ENCODE measurements around the gene PDCD10.

PDCD10 gene

GRCh38 chr3:167709690-167710089, 25.0 kb downstream of the PDCD10 start:
- Histone ChIP-seq H3K4me3 (replicated peaks; ENCODE audit: insufficient read depth, low read length) (no peak overlapping the region), H3K27ac (replicated peaks) (no peak overlapping the region), H3K27me3 (ENCODE audit: insufficient read depth, poor library complexity, severe bottlenecking) (no peaks in the 10 kb centered on the region)
- TF ChIP-seq POLR2AphosphoS5 (IDR thresholded peaks at IDR 0.05; ENCODE audit: low read depth) = no peak
- no peak for TF ChIP-seq REST (IDR thresholded peaks at IDR 0.05; ENCODE audit: insufficient replicate concordance, low read depth)
- TF ChIP-seq SPI1 (IDR thresholded peaks at IDR 0.05; ENCODE audit: borderline replicate concordance, low read depth) = no peak
- no peak for TF ChIP-seq CTCF (IDR thresholded peaks at IDR 0.05; ENCODE audit: insufficient read depth, low read length)
- no peak for TF ChIP-seq GABPA (IDR thresholded peaks at IDR 0.05; ENCODE audit: low read depth)
- no peak for DNase-seq (ENCODE audit: low read depth in 1 of 2, low spot score in 1 of 2)

GRCh38 chr3:167705840-167706239, 28.9 kb downstream of the PDCD10 start:
- H3K27ac ChIP-seq (replicated peaks) = no peak overlapping the region
- H3K27me3 ChIP-seq (ENCODE audit: insufficient read depth, poor library complexity, severe bottlenecking) = no peaks in the 10 kb centered on the region
- TF ChIP-seq CTCF (IDR thresholded peaks at IDR 0.05; ENCODE audit: insufficient read depth, low read length) = no peak
- TF ChIP-seq SPI1 (IDR thresholded peaks at IDR 0.05; ENCODE audit: borderline replicate concordance, low read depth) = no peak
- TF ChIP-seq REST (IDR thresholded peaks at IDR 0.05; ENCODE audit: insufficient replicate concordance, low read depth) = no peak
- no peak for TF ChIP-seq POLR2AphosphoS5 (IDR thresholded peaks at IDR 0.05; ENCODE audit: low read depth)
- no peak for TF ChIP-seq GABPA (IDR thresholded peaks at IDR 0.05; ENCODE audit: low read depth)
- H3K4me3 ChIP-seq (replicated peaks; ENCODE audit: insufficient read depth, low read length) = no peak overlapping the region
- no peak for DNase-seq (ENCODE audit: low read depth in 1 of 2, low spot score in 1 of 2)

- TF ChIP-seq SPI1 (IDR thresholded peaks at IDR 0.05; ENCODE audit: borderline replicate concordance, low read depth) = no peak
- TF ChIP-seq CTCF (IDR thresholded peaks at IDR 0.05; ENCODE audit: insufficient read depth, low read length) = no peak
- TF ChIP-seq REST (IDR thresholded peaks at IDR 0.05; ENCODE audit: insufficient replicate concordance, low read depth) = no peak
- no peak for TF ChIP-seq POLR2AphosphoS5 (IDR thresholded peaks at IDR 0.05; ENCODE audit: low read depth)
- TF ChIP-seq GABPA (IDR thresholded peaks at IDR 0.05; ENCODE audit: low read depth) = no peak
- DNase-seq (ENCODE audit: low read depth in 1 of 2, low spot score in 1 of 2) = no peak
- no peaks in the 10 kb centered on the region for H3K27me3 ChIP-seq (ENCODE audit: insufficient read depth, poor library complexity, severe bottlenecking)
- H3K4me3 ChIP-seq (replicated peaks; ENCODE audit: insufficient read depth, low read length) = no peak overlapping the region
- no peak overlapping the region for H3K27ac ChIP-seq (replicated peaks)
Observed at GRCh38 chr3:167700926-167701325, 33.8 kb downstream of the PDCD10 start.

Measured in HL-60 (cell line).